Endometrium (tissue), 2 donors: Measurements from ENCODE around the gene PSG3.
"Not testable (repeated sequence)": the region's sequence is repeated elsewhere in the genome, so short reads cannot be mapped to it uniquely, and the experiment has no call there.

Experiments used
- FAIRE-seq: peaks from 2 replicates; lab custom pipeline; 2012; peaks lifted over from hg19 to GRCh38; lab: Jason Lieb, UNC
- donor health status: control.
- donor health status: control.

The PSG3 gene

GRCh38 chr19:42695811-42696503 is 44.3 kb downstream of the PSG3 start:
- no peak for FAIRE-seq

DNA sequence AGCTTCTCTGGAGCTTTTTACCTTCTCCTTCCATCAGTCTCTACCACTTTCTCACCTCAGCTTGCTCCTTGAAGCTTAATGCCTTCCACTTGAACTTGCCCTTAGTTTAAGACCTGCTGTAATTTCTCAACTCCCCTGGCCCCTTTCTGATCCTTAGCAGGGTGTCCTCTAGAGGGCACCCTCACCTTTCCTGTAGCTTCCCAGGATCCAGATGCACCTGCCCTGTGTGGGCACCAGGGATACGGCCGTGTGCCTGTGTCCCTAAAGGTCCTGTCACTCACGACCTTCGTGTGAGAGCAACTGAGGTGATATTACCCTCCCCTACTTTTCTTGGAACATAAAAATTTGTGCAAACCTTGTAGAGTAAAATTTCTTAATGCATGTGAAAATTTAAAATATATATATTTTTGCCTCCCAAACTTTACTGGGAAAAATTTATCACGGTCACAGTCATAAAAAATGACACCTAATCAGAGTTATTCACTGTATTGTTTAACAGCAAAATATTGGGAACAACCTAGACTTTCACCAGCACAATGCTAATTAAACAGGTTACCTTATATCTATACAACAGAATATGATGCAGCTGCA is 46.4 kb downstream of the PSG3 start:
- no peak for FAIRE-seq

- FAIRE-seq: no peak
These were observed 56.3 kb downstream of the PSG3 start for GRCh38 chr19:42683917-42684513.

GRCh38 chr19:42676326-42676725 is 64.0 kb downstream of the PSG3 start:
- not testable (repeated sequence) for FAIRE-seq

GRCh38 chr19:42674549-42674948 is 65.7 kb downstream of the PSG3 start:
- FAIRE-seq: not testable (repeated sequence)
